CD4-positive, alpha-beta T cell treated with Interleukin-17A for 1 hour (primary cell): ENCODE results near the gene CRY1.

Source experiments
- DNase-seq: peaks from one replicate; pipeline ENCODE4 v3.0.0-alpha.2; 2020

The CRY1 gene

DNA sequence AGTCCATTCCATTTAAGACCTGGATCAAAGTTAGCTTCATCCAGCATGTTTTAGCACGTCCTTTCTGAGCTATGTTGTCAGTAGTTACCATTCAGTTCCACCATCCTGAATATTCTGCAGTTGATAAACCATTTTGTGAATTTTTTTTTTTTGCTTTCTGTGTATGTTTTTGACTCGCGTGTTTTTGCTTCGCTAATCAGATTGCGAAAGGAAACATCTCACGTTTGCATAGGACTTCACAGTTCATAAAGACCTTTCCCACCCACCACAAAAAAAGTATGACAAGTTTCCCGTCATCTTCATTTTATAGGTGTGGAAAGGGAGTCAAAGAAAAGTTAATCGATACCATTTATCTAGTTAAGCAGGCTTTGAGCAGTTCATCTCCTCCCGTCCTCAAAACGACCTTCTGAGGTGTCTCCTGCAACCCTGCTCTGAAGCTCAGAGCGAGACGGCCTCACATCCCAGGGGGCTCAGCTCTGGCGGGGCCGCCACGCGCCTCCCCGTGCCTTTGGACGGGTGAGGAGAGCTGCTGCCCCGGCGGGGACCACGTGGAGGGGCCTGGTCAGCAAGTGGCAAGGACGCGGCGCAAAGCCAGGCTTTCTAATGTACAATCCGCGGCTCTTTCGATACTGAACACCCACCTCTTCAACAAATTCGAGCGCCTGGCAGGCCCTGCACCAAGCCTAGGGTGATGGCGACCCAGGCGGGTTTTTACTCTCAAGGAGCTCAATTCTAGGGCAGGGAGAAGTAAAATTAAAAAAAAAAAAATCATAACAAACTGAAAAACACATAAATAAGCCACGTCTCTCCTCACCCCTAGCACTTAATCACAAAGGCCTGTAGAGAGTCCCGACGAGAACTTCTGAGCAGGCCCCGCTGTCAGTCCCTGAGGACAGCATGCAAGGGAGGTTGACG is 138.6 kb downstream of the CRY1 start:
- DNase-seq = peak; percentile 22

DNA sequence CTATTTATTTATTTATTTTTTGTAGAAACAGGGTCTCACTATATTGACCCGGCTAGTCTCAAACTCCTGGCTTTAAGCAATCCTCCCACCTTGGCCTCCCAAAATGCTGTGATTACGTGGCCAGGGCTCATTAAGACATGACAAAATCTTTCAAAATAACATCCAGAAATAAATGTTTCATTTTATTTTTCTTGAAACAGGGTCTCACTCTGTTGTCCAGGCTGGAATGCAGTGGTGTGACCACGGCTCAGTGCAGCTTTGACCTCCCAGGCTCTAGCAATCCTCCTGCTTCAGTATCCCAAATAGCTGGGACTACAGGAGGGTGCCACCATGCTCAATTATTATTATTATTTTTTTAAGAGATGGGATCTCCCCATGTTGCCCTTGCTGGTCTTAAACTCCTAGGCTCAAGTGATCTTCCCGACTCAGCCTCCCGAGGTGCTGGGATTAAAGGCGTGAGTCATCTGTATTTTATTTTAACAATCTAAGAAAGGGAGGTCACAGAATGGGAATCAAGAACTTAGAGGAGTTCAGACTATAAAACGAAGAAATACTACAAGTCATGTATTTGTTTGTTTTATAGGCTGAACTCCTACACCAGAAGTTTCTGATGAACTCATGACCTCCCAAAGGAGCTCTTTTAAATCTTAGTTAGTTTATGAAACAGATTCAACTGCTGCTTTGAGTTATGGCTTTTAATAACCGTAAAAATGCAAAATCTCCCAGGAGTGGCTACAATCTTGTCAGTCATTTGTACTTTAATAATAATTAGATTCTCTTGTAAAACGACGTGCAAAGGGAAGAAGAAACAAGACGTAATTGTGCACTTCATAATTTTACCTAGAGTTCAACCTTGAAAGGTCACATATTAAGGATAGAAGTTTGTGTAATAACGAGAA is 139.7 kb downstream of the CRY1 start:
- DNase-seq = no peak

GRCh38 chr12:106950591-106950990 is 142.8 kb downstream of the CRY1 start:
- no peak for DNase-seq

DNA sequence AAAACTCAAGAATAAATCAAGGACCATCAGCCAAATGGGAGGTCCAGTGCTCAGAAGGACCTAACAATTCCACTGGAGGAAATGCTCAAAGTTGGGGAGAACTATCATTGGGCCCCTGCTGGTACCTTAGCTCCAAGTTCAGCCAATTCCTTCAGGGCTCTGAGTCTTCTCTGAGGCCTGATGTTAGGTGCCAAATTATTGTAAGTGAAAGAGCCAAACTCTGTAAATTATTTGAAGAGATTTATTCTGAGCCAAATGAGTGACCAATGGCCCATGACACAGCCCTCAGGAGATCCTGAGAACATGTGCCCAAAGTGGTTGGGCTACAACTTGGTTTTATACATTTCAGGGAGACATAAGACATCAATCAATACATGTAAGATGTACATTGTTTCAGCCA is 145.9 kb downstream of the CRY1 start:
- DNase-seq = no peak

GRCh38 chr12:106945261-106945851 is 148.0 kb downstream of the CRY1 start:
- DNase-seq = no peak

DNA sequence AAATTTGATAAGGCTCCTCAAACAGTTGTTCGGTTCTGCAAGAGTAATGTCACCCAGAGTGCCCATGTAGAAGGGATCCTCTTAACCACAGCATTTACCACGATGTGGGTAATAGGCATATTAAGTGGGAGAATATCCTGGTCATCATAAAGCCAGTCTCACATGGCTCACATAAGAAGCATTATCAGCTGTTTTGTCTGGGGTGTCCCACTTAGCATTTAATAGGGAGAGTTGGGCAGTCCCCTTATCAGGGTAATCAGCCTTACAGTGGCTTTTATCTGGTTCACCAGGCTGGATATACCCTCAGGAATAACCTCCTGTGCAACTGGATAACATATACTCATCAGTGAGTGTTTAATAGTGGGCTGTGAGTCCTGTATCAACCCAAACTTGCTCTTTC is 150.6 kb downstream of the CRY1 start:
- DNase-seq = no peak

- no peak for DNase-seq
Measured at GRCh38 chr12:106941481-106942156, 151.7 kb downstream of the CRY1 start.
